Measurements from ENCODE around the gene SATB1. TPM values are rescaled to one million over a fixed set of nuclear protein-coding genes. Genes with fewer than 3 reads are reported as not detected.

Gene SATB1
- total RNA-seq, 1 experiment from 2014 or later = 2.7 TPM

DNA sequence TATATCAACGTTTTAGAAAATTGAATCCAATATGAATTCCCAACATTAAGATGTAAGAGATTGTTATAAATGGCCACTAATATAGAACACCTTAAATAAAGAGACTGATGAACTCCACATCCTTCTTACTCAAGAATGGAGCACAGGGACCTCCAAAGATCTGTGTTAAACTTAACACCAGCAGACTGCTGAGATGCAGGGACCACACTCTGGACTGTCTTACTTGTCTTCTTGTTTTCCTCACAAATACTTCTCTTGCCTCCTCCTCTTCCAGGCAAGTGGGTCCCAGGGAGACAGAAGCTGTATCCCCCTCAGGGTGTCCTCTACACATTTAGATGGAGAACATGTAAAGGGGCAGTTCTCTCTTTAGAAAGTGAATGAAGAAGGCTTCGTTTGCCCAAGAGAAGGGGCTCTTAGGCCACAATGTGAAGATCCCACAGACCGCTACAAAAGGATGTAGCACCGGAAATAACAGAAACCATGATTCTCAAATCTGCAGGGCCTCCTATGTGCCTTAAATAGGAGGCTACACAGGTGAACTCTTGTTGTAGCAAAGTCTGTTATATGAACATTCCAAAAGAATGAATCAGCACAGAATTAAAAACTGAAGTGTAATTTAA, 52.2 kb downstream of the SATB1 start (continued):
- TF ChIP-seq, protein P1, sequence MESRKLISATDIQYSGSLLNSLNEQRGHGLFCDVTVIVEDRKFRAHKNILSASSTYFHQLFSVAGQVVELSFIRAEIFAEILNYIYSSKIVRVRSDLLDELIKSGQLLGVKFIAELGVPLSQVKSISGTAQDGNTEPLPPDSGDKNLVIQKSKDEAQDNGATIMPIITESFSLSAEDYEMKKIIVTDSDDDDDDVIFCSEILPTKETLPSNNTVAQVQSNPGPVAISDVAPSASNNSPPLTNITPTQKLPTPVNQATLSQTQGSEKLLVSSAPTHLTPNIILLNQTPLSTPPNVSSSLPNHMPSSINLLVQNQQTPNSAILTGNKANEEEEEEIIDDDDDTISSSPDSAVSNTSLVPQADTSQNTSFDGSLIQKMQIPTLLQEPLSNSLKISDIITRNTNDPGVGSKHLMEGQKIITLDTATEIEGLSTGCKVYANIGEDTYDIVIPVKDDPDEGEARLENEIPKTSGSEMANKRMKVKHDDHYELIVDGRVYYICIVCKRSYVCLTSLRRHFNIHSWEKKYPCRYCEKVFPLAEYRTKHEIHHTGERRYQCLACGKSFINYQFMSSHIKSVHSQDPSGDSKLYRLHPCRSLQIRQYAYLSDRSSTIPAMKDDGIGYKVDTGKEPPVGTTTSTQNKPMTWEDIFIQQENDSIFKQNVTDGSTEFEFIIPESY (IDR thresholded peaks at IDR 0.05; ENCODE audit: extremely low read depth, insufficient replicate concordance, low read length) = no peak
- no peak for TF ChIP-seq RAD21 (IDR thresholded peaks at IDR 0.05; ENCODE audit: low read depth)
- no peak for TF ChIP-seq POLR2A (IDR thresholded peaks at IDR 0.05; ENCODE audit: borderline replicate concordance, extremely low read depth, insufficient read depth, insufficient read length)
- TF ChIP-seq POLR2AphosphoS5 (IDR thresholded peaks at IDR 0.05; ENCODE audit: low read depth, low read length) = no peak

- Histone ChIP-seq H3K36me3 (ENCODE audit: control insufficient read depth in 1 of 2, insufficient read depth in 2 of 2, low read length in 2 of 2) (no peaks in the 10 kb centered on the region), H3K27me3 (ENCODE audit: insufficient read depth, low read length) (peaks cover 10% of the 10 kb centered on the region; the same call in 1 of the 2 replicates), H3K27ac (ENCODE audit: low read depth, low read length) (no peak overlapping the region), H3K9me2 (ENCODE audit: insufficient read depth) (no peaks in the 10 kb centered on the region), H4K20me1 (ENCODE audit: insufficient read depth) (no peaks in the 10 kb centered on the region), H3K4me3 (replicated peaks in 1 of 2; ENCODE audit: low read depth in 1 of 2, low read length in 2 of 2) (no peak overlapping the region), H3K9ac (ENCODE audit: low read length) (no peak overlapping the region), H3K79me2 (ENCODE audit: insufficient read depth, low read length) (no peaks in the 10 kb centered on the region), H3K9me3 (ENCODE audit: control insufficient read depth in 1 of 2, insufficient read depth in 1 of 2, low read depth in 1 of 2, low read length in 2 of 2) (no peaks in the 10 kb centered on the region), H3K4me1 (ENCODE audit: control insufficient read depth in 1 of 2, insufficient read depth in 2 of 2, low read length in 2 of 2) (no peaks in the 10 kb centered on the region), H3K4me2 (ENCODE audit: low read length) (no peak overlapping the region), H2AFZ (ENCODE audit: low read depth, low read length, poor library complexity, severe bottlenecking) (no peak overlapping the region)
- DNase-seq (ENCODE audit: low read depth, low spot score) (no peak), ATAC-seq (no peak)
- intact Hi-C loops (cut with micrococcal nuclease) = no loop called here
- TF ChIP-seq JUND (IDR thresholded peaks at IDR 0.05) = no peak
- TF ChIP-seq, protein P2, sequence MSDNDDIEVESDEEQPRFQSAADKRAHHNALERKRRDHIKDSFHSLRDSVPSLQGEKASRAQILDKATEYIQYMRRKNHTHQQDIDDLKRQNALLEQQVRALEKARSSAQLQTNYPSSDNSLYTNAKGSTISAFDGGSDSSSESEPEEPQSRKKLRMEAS (IDR thresholded peaks at IDR 0.05) = no peak
- TF ChIP-seq EGR1 (IDR thresholded peaks at IDR 0.05; ENCODE audit: low read depth) = no peak
- no peak for TF ChIP-seq ZFX (IDR thresholded peaks at IDR 0.05)
- no peak for TF ChIP-seq SP1 (IDR thresholded peaks at IDR 0.05; ENCODE audit: low read depth)
- TF ChIP-seq POLR2A (IDR thresholded peaks at IDR 0.05; ENCODE audit: borderline replicate concordance, extremely low read depth, insufficient read depth, insufficient read length) = no peak
- no peak for TF ChIP-seq CBX3 (IDR thresholded peaks at IDR 0.05; ENCODE audit: low read depth)
- no peak for TF ChIP-seq POLR2AphosphoS5 (IDR thresholded peaks at IDR 0.05; ENCODE audit: low read depth, low read length)
- no peak for TF ChIP-seq SIN3A (IDR thresholded peaks at IDR 0.05; ENCODE audit: low read depth)
- no peak for TF ChIP-seq EZH2phosphoT487 (IDR thresholded peaks at IDR 0.05; ENCODE audit: borderline replicate concordance)
- TF ChIP-seq, protein P3, sequence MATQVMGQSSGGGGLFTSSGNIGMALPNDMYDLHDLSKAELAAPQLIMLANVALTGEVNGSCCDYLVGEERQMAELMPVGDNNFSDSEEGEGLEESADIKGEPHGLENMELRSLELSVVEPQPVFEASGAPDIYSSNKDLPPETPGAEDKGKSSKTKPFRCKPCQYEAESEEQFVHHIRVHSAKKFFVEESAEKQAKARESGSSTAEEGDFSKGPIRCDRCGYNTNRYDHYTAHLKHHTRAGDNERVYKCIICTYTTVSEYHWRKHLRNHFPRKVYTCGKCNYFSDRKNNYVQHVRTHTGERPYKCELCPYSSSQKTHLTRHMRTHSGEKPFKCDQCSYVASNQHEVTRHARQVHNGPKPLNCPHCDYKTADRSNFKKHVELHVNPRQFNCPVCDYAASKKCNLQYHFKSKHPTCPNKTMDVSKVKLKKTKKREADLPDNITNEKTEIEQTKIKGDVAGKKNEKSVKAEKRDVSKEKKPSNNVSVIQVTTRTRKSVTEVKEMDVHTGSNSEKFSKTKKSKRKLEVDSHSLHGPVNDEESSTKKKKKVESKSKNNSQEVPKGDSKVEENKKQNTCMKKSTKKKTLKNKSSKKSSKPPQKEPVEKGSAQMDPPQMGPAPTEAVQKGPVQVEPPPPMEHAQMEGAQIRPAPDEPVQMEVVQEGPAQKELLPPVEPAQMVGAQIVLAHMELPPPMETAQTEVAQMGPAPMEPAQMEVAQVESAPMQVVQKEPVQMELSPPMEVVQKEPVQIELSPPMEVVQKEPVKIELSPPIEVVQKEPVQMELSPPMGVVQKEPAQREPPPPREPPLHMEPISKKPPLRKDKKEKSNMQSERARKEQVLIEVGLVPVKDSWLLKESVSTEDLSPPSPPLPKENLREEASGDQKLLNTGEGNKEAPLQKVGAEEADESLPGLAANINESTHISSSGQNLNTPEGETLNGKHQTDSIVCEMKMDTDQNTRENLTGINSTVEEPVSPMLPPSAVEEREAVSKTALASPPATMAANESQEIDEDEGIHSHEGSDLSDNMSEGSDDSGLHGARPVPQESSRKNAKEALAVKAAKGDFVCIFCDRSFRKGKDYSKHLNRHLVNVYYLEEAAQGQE (IDR thresholded peaks at IDR 0.05; ENCODE audit: low read depth) = no peak
- no peak for TF ChIP-seq EZH2 (IDR thresholded peaks at IDR 0.05)
- no peak for TF ChIP-seq YY1 (IDR thresholded peaks at IDR 0.05; ENCODE audit: extremely low read depth, insufficient replicate concordance, low read depth, low read length)
- TF ChIP-seq ZNF274 (IDR thresholded peaks at IDR 0.05; ENCODE audit: low read depth, low read length) = no peak
- no peak for TF ChIP-seq ELF1 (IDR thresholded peaks at IDR 0.05; ENCODE audit: borderline replicate concordance, low read depth)
- ChIA-PET POLR2A (no interaction called here), CTCF (no interaction called here), RAD21 (ENCODE audit: low non-redundant PET in 1 of 2, low total read pairs in 2 of 2, uncharacterized antibody in 2 of 2, unreplicated experiment in 2 of 2) (no interaction called here)
- BruUV-seq (replicated peaks) = no TSS peak
Measured at GRCh38 chr3:18370672-18371071, 54.5 kb downstream of the SATB1 start.
